HG03520 (cell line): Measurements from ENCODE around the gene MYO18A.

ENCODE experiments used
- ATAC-seq: cut with Tn5 transposase; IDR thresholded peaks from one replicate; pipeline ENCODE4 v1.9.1; 2021; ENCODE audit warnings: mild to moderate bottlenecking, moderate library complexity; ENCODE audit not compliant: unreplicated experiment

The MYO18A gene

GRCh38 chr17:29038085-29038795, 142.0 kb downstream of the MYO18A start:
- ATAC-seq, result no peak

GRCh38 chr17:29037739-29038084, 142.5 kb downstream of the MYO18A start:
- ATAC-seq, result no peak

- ATAC-seq, result no peak
Observed at GRCh38 chr17:29036584-29036983, 143.6 kb downstream of the MYO18A start.

- no peak for ATAC-seq
Observed at GRCh38 chr17:29034510-29034909, 145.7 kb downstream of the MYO18A start.

GRCh38 chr17:29032857-29033197, 147.4 kb downstream of the MYO18A start:
- ATAC-seq, result no peak

- ATAC-seq, result no peak
Observed at GRCh38 chr17:29032013-29032856, 148.0 kb downstream of the MYO18A start.

GRCh38 chr17:29031488-29031887, 148.7 kb downstream of the MYO18A start:
- no peak for ATAC-seq

- no peak for ATAC-seq
Observed at GRCh38 chr17:29024316-29024952, 155.8 kb downstream of the MYO18A start.

GRCh38 chr17:29022074-29022473, 158.1 kb downstream of the MYO18A start:
- no peak for ATAC-seq

- no peak for ATAC-seq
Observed at GRCh38 chr17:29021226-29021625, 159.0 kb downstream of the MYO18A start.
